H9 (cell line): ENCODE results near the gene CMTM5. TPM values are rescaled to one million over a fixed set of nuclear protein-coding genes. Genes with fewer than 3 reads are reported as not detected.

Source experiments
- DNase-seq: peaks from one replicate; pipeline ENCODE4 v3.0.0-alpha.2; 2017
- H2AFZ ChIP-seq: one replicate; pipeline ENCODE4 v1.6.1; 2013; ENCODE audit warnings: mild to moderate bottlenecking, low read length, control low read depth, moderate library complexity
- H2AK5ac ChIP-seq: 2 replicates; pipeline ENCODE4 v1.6.1; 2013; ENCODE audit warnings: low read length, control low read depth, mixed read lengths; ENCODE audit not compliant: insufficient read length
- H2BK120ac ChIP-seq: one replicate; pipeline ENCODE4 v1.6.1; 2013; ENCODE audit warnings: low read depth, mild to moderate bottlenecking, low read length, control low read depth, inconsistent platforms; ENCODE audit not compliant: poor library complexity, severe bottlenecking
- H2BK12ac ChIP-seq: 2 replicates; pipeline ENCODE4 v1.6.1; 2013; ENCODE audit warnings: low read length, control low read depth, mixed read lengths, low read depth; ENCODE audit not compliant: insufficient read length
- H2BK15ac ChIP-seq: 2 replicates; pipeline ENCODE4 v1.6.1; 2013; ENCODE audit warnings: low read depth, low read length, control low read depth
- H2BK20ac ChIP-seq: one replicate; pipeline ENCODE4 v1.6.1; 2013; ENCODE audit warnings: low read depth, mild to moderate bottlenecking, low read length, control low read depth, inconsistent platforms; ENCODE audit not compliant: poor library complexity, severe bottlenecking
- H2BK5ac ChIP-seq: 2 replicates; pipeline ENCODE4 v1.6.1; 2013; ENCODE audit warnings: low read length, control low read depth, mixed read lengths; ENCODE audit not compliant: insufficient read length
- H3K14ac ChIP-seq: 2 replicates; pipeline ENCODE4 v1.6.1; 2013; ENCODE audit warnings: low read length, control low read depth; ENCODE audit not compliant: insufficient read depth
- H3K18ac ChIP-seq: 2 replicates; pipeline ENCODE4 v1.6.1; 2013; ENCODE audit warnings: low read depth, mild to moderate bottlenecking, mixed read lengths, low read length, control low read depth; ENCODE audit not compliant: insufficient read length
- H3K23ac ChIP-seq: 2 replicates; pipeline ENCODE4 v1.6.1; 2013; ENCODE audit warnings: low read length, control low read depth, mixed read lengths, low read depth; ENCODE audit not compliant: insufficient read length
- H3K23me2 ChIP-seq: 2 replicates; pipeline ENCODE4 v1.6.1; 2013; ENCODE audit warnings: low read depth, mild to moderate bottlenecking, mixed read lengths, low read length, control low read depth; ENCODE audit not compliant: insufficient read length, poor library complexity, severe bottlenecking
- H3K27ac ChIP-seq: 2 replicates; pipeline ENCODE4 v1.5.1; 2013; ENCODE audit warnings: low read length, control low read depth, mixed read lengths, low read depth; ENCODE audit not compliant: insufficient read length
- H3K27me3 ChIP-seq: 2 replicates; pipeline ENCODE4 v1.6.1; 2013; ENCODE audit warnings: low read length, control low read depth, inconsistent platforms; ENCODE audit not compliant: insufficient read depth
- H3K4ac ChIP-seq: 2 replicates; pipeline ENCODE4 v1.6.1; 2013; ENCODE audit warnings: low read depth, mild to moderate bottlenecking, control low read depth, inconsistent platforms, low read length, moderate library complexity
- H3K4me1 ChIP-seq: 2 replicates; pipeline ENCODE4 v1.6.1; 2013; ENCODE audit warnings: low read length, control low read depth, inconsistent platforms; ENCODE audit not compliant: insufficient read depth
- H3K4me2 ChIP-seq: 2 replicates; pipeline ENCODE4 v1.6.1; 2013; ENCODE audit warnings: low read length, control low read depth, mixed read lengths; ENCODE audit not compliant: insufficient read length, insufficient read depth
- H3K56ac ChIP-seq: 2 replicates; pipeline ENCODE4 v1.6.1; 2013; ENCODE audit warnings: low read depth, mild to moderate bottlenecking, mixed read lengths, low read length, control low read depth; ENCODE audit not compliant: insufficient read length
- H3K79me1 ChIP-seq: 2 replicates; pipeline ENCODE4 v1.6.1; 2013; ENCODE audit warnings: low read depth, mild to moderate bottlenecking, moderate library complexity, low read length, control low read depth, inconsistent platforms; ENCODE audit not compliant: insufficient read depth, poor library complexity, severe bottlenecking
- H3K79me2 ChIP-seq: 2 replicates; pipeline ENCODE4 v1.6.1; 2013; ENCODE audit warnings: low read length, control low read depth, inconsistent platforms; ENCODE audit not compliant: insufficient read depth
- H3K9ac ChIP-seq: 2 replicates; pipeline ENCODE4 v1.6.1; 2013; ENCODE audit warnings: low read length, control low read depth, mixed read lengths; ENCODE audit not compliant: insufficient read length; ENCODE audit errors: extremely low read depth
- H3K9me3 ChIP-seq: one replicate; pipeline ENCODE4 v1.6.1; 2013; ENCODE audit warnings: low read depth, low read length, inconsistent platforms; ENCODE audit not compliant: control insufficient read depth
- H3T11ph ChIP-seq: one replicate; pipeline ENCODE4 v1.6.1; 2013; ENCODE audit warnings: mild to moderate bottlenecking, low read length, control low read depth, inconsistent platforms
- H4K20me1 ChIP-seq: one replicate; pipeline ENCODE4 v1.6.1; 2013; ENCODE audit not compliant: control insufficient read depth, insufficient read length, insufficient read depth
- H4K5ac ChIP-seq: 2 replicates; pipeline ENCODE4 v1.6.1; 2013; ENCODE audit warnings: low read depth, mild to moderate bottlenecking, mixed read lengths, low read length, control low read depth; ENCODE audit not compliant: insufficient read length
- H4K8ac ChIP-seq: replicated peaks from 2 replicates; pipeline ENCODE4 v1.6.1; 2013; ENCODE audit warnings: low read length, control low read depth, mixed read lengths, low read depth; ENCODE audit not compliant: insufficient read length
- H4K91ac ChIP-seq: 2 replicates; pipeline ENCODE4 v1.6.1; 2013; ENCODE audit warnings: low read depth, mild to moderate bottlenecking, moderate library complexity, mixed read lengths, low read length, control low read depth; ENCODE audit not compliant: insufficient read length
- H3K27ac Mint-ChIP-seq, 3 experiments: 2 replicates in 2 of 3; 3 replicates in 1 of 3; pipeline ENCODE4 v1.8.0; 2020 to 2021; ENCODE audit warnings: mixed read lengths in 3 of 3, mild to moderate bottlenecking in 1 of 3, moderate library complexity in 1 of 3
- H3K27me3 Mint-ChIP-seq: 2 replicates; pipeline ENCODE4 v1.8.0; 2021; ENCODE audit warnings: low read depth, mild to moderate bottlenecking, moderate library complexity, mixed read lengths
- H3K36me3 Mint-ChIP-seq, 3 experiments: 2 replicates in 2 of 3; 3 replicates in 1 of 3; pipeline ENCODE4 v1.8.0; 2020 to 2021; ENCODE audit warnings: low read depth in 3 of 3, mixed read lengths in 3 of 3; ENCODE audit not compliant: insufficient read depth in 1 of 3
- H3K4me1 Mint-ChIP-seq, 2 experiments: 2 replicates each; pipeline ENCODE4 v1.8.0; 2020; ENCODE audit warnings: mixed read lengths in 2 of 2
- H3K4me3 Mint-ChIP-seq, 2 experiments: 2 replicates in 1 of 2; 3 replicates in 1 of 2; pipeline ENCODE4 v1.8.0; 2020 to 2021; ENCODE audit warnings: mild to moderate bottlenecking in 2 of 2, mixed read lengths in 2 of 2, moderate library complexity in 1 of 2
- H3K9me3 Mint-ChIP-seq, 2 experiments: 2 replicates in 1 of 2; 3 replicates in 1 of 2; pipeline ENCODE4 v1.8.0; 2020; ENCODE audit warnings: mild to moderate bottlenecking in 2 of 2, mixed read lengths in 2 of 2, moderate library complexity in 1 of 2
- WGBS: extraction: QIAGEN DNeasy Blood & Tissue Kit; methylation state at CpG from one replicate; pipeline ENCODE4 v1.1.7; 2013; ENCODE audit warnings: missing lambda C conversion rate, low lambda C conversion rate, mixed read lengths; ENCODE audit not compliant: insufficient read length; ENCODE audit errors: extremely low coverage; 5-methylcytosine and 5-hydroxymethylcytosine counted together
- total RNA-seq: library from RNA; stranded (reverse); gene quantifications from 2 replicates; pipeline ENCODE4 v1.2.1, GENCODE V29; 2021
- TF ChIP-seq, protein P1 (sequence below): fragments of 200-600 bp; sonication (generic); conservative IDR thresholded peaks from 3 replicates; pipeline ENCODE4 v1.8.0; 2021; ENCODE audit warnings: antibody characterized with exemption, mild to moderate bottlenecking

CMTM5 gene
- total RNA-seq, 1 experiment from 2014 or later: not detected

DNA sequence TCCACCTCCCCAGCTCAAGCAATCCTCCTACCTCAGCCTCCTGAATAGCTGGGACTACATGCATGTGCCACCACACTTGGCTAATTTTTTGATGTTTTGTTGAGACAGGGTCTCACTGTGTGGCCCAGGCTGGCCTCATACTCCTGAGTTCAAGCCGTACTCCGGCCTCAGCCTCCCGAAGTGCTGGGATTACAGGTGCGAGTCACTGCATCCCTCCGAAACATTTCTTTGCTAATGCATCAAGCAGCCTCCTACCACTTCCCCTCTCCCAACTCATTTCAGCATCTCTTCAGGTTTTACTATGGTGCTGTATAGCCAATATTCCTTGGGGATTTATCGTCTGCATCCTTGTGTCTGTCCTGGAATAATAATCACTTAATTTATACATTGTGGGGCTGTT, 21.9 kb upstream of the CMTM5 start:
- Histone ChIP-seq H2BK12ac (no peak overlapping the region), H3K23ac (no peak overlapping the region), H3K79me1 (no peaks in the 10 kb centered on the region), H3K4me2 (no peak overlapping the region), H3K4me1 (0 out of 2 replicates have a peak, but pooled peaks cover 2% of the 10 kb centered on the region), H2BK120ac (no peak overlapping the region), H4K91ac (no peak overlapping the region), H4K8ac (no peak overlapping the region), H3T11ph (no peak overlapping the region), H3K9me3 (no peaks in the 10 kb centered on the region), H2BK15ac (no peak overlapping the region), H2BK5ac (no peak overlapping the region), H3K23me2 (peaks cover 5% of the 10 kb centered on the region), H2BK20ac (no peak overlapping the region), H3K14ac (no peak overlapping the region), H3K27me3 (no peaks in the 10 kb centered on the region; the same call in 1 of the 2 replicates), H4K5ac (no peak overlapping the region), H3K79me2 (no peaks in the 10 kb centered on the region), H3K56ac (no peak overlapping the region), H3K27ac (no peak overlapping the region), H3K18ac (no peak overlapping the region), H2AK5ac (no peak overlapping the region), H2AFZ (no peak overlapping the region), H4K20me1 (no peaks in the 10 kb centered on the region), H3K4ac (no peak overlapping the region), H3K9ac (no peak overlapping the region)
- DNase-seq: no peak
- no peak overlapping the region for H3K27ac Mint-ChIP-seq
- peaks cover 39% of the 10 kb centered on the region for H3K27me3 Mint-ChIP-seq
- TF ChIP-seq, protein P1, sequence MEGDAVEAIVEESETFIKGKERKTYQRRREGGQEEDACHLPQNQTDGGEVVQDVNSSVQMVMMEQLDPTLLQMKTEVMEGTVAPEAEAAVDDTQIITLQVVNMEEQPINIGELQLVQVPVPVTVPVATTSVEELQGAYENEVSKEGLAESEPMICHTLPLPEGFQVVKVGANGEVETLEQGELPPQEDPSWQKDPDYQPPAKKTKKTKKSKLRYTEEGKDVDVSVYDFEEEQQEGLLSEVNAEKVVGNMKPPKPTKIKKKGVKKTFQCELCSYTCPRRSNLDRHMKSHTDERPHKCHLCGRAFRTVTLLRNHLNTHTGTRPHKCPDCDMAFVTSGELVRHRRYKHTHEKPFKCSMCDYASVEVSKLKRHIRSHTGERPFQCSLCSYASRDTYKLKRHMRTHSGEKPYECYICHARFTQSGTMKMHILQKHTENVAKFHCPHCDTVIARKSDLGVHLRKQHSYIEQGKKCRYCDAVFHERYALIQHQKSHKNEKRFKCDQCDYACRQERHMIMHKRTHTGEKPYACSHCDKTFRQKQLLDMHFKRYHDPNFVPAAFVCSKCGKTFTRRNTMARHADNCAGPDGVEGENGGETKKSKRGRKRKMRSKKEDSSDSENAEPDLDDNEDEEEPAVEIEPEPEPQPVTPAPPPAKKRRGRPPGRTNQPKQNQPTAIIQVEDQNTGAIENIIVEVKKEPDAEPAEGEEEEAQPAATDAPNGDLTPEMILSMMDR: no peak
- peaks cover 12 to 14% of the 10 kb centered on the region in 2 experiments for H3K4me1 Mint-ChIP-seq
- no peak overlapping the region for H3K4me3 Mint-ChIP-seq
- peaks cover 19 to 38% (median 31%) of the 10 kb centered on the region in 3 experiments for H3K36me3 Mint-ChIP-seq
- no peaks in the 10 kb centered on the region; a peak in 2 of 5 replicates for H3K9me3 Mint-ChIP-seq
- WGBS: no CpG with 5 or more reads among the region's 6 CpGs
